Measurements from ENCODE around the gene TFEB. TPM values are rescaled to one million over a fixed set of nuclear protein-coding genes. Genes with fewer than 3 reads are reported as not detected.

Gene TFEB
- total RNA-seq, 1 donor, result 3.0 TPM

- no peak for TF ChIP-seq CTCF (IDR thresholded peaks at IDR 0.05; ENCODE audit: insufficient read depth, low read depth, low read length)
- DNase-seq (ENCODE audit: low read depth), result no peak
- no peak overlapping the region for H3K4me3 ChIP-seq (ENCODE audit: low read depth, low read length)
These were observed 24.6 kb upstream of the TFEB start for GRCh38 chr6:41759905-41760579.

DNA sequence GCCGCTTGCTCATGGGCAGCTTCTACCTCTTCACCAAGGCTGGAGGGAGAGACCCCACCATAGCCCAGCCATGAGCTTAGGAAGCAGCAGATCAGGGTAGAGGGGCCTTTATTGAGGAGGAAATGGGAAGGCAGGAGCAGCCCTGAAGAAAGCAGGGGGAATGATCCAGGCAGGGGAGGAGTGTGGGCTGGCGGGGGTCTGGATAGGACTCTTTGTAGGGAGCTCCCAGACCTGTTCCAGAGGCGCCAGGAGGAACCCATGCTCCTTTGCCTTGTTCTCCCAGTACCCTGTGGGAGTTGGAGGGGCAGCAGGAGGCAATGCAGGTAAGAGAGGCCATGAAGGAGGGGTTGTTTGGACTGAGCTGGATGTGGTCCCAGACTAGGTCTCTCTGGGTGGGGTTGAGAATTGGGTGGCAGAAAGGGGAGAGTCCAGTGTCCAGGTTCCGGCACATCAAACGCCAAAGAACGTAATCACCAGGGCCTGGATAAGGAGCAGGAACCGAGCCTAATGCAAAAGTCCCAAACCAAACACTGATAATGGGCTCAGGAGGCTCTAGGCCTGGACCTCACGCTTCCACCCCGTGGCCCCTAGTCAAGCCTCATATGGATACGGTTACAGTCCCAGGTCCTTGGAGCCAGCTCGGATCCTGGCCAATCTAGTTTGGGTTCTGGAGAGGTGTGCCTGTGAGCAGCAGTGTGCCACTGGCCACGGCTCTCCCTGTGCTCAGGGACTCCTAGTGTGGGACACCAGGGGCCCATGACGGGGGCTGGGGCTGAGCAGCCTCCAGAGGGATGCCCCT lies 23.9 kb upstream of the TFEB start:
- no peak for DNase-seq (ENCODE audit: low read depth)
- TF ChIP-seq CTCF (IDR thresholded peaks at IDR 0.05; ENCODE audit: insufficient read depth, low read depth, low read length), result no peak
- no peak overlapping the region for H3K4me3 ChIP-seq (ENCODE audit: low read depth, low read length)

DNA sequence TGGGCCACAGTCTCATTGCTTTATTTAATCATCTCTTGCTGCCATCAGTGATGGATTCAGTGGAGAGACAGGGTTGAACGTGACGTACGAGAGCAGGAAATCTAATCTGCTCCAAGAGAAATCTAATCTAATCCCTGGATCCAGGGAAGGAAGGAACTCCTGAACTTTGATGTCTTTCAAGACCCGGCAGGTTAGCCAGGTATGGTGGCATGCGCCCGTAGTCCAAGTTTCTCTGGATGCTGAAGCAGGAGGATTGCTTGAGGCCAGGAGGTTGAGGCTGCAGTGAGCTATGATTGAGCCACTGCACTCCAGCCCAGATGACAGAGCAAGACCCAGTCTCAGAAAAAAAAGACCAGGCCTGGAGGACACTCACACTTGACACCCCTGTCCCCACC lies 23.2 kb upstream of the TFEB start:
- TF ChIP-seq CTCF (IDR thresholded peaks at IDR 0.05; ENCODE audit: insufficient read depth, low read depth, low read length), result no peak
- H3K4me3 ChIP-seq (ENCODE audit: low read depth, low read length), result no peak overlapping the region

GRCh38 chr6:41757931-41758640 lies 22.7 kb upstream of the TFEB start:
- DNase-seq (ENCODE audit: low read depth), result no peak
- TF ChIP-seq CTCF (IDR thresholded peaks at IDR 0.05; ENCODE audit: insufficient read depth, low read depth, low read length), result no peak
- H3K4me3 ChIP-seq (ENCODE audit: low read depth, low read length), result no peak overlapping the region

More for the DNA sequence above, 23.2 kb upstream of the TFEB start:
- no peak for DNase-seq (ENCODE audit: low read depth)

- no peak for DNase-seq (ENCODE audit: low read depth)
- H3K4me3 ChIP-seq (ENCODE audit: low read depth, low read length), result no peak overlapping the region
- TF ChIP-seq CTCF (IDR thresholded peaks at IDR 0.05; ENCODE audit: insufficient read depth, low read depth, low read length), result no peak
These were observed 21.9 kb upstream of the TFEB start for GRCh38 chr6:41757271-41757670.

GRCh38 chr6:41756354-41756753 lies 20.9 kb upstream of the TFEB start:
- no peak for DNase-seq (ENCODE audit: low read depth)
- no peak for TF ChIP-seq CTCF (IDR thresholded peaks at IDR 0.05; ENCODE audit: insufficient read depth, low read depth, low read length)
- H3K4me3 ChIP-seq (ENCODE audit: low read depth, low read length), result no peak overlapping the region

Data from fibroblast of villous mesenchyme (primary cell).